GM18951 (cell line): Measurements from ENCODE around the gene TMEM181.
"Not testable (repeated sequence)": the region's sequence is repeated elsewhere in the genome, so short reads cannot be mapped to it uniquely, and the experiment has no call there.

Experiments used
- POLR2A ChIP-seq: IDR thresholded peaks from 4 replicates; pipeline ENCODE4 v1.6.1; 2011; ENCODE audit warnings: mild to moderate bottlenecking; ENCODE audit not compliant: insufficient read length, insufficient read depth; ENCODE audit errors: extremely low read depth
- in situ Hi-C: fragments of 300-500 bp; cut with MboI; formaldehyde crosslinking; loops from one replicate; pipeline ENCODE4 v1.12.0; 2022; ENCODE audit warnings: low sequenced_read_pairs, mixed read lengths, inconsistent platforms; ENCODE audit not compliant: unreplicated experiment

The TMEM181 gene

GRCh38 chr6:158524311-158524710 lies 35.6 kb upstream of the TMEM181 start:
- TF ChIP-seq POLR2A = no peak
- in situ Hi-C loops = no loop called here

- in situ Hi-C loops = not testable (repeated sequence)
These were observed 32.0 kb upstream of the TMEM181 start for GRCh38 chr6:158527858-158528257.

- TF ChIP-seq POLR2A = no peak
- in situ Hi-C loops = no loop called here
These were observed 31.1 kb upstream of the TMEM181 start for GRCh38 chr6:158528826-158529225.

GRCh38 chr6:158529629-158530028 lies 30.3 kb upstream of the TMEM181 start:
- in situ Hi-C loops = no loop called here
- TF ChIP-seq POLR2A = no peak

GRCh38 chr6:158531566-158531965 lies 28.3 kb upstream of the TMEM181 start:
- no peak for TF ChIP-seq POLR2A
- in situ Hi-C loops = no loop called here

- in situ Hi-C loops = no loop called here
- no peak for TF ChIP-seq POLR2A
These were observed 27.9 kb upstream of the TMEM181 start for GRCh38 chr6:158531970-158532369.

GRCh38 chr6:158536084-158536890 lies 23.6 kb upstream of the TMEM181 start:
- no peak for TF ChIP-seq POLR2A
- in situ Hi-C loops = no loop called here

GRCh38 chr6:158536891-158537798 lies 22.7 kb upstream of the TMEM181 start:
- in situ Hi-C loops = no loop called here
- TF ChIP-seq POLR2A = no peak

- in situ Hi-C loops = no loop called here
These were observed 21.1 kb upstream of the TMEM181 start for GRCh38 chr6:158538741-158539140.

GRCh38 chr6:158539413-158539812 lies 20.5 kb upstream of the TMEM181 start:
- in situ Hi-C loops = no loop called here
- TF ChIP-seq POLR2A = no peak

More at GRCh38 chr6:158538741-158539140, 21.1 kb upstream of the TMEM181 start:
- no peak for TF ChIP-seq POLR2A

GRCh38 chr6:158539881-158540280 lies 20.0 kb upstream of the TMEM181 start:
- no peak for TF ChIP-seq POLR2A
- in situ Hi-C loops = no loop called here

- in situ Hi-C loops = no loop called here
- no peak for TF ChIP-seq POLR2A
These were observed 16.2 kb upstream of the TMEM181 start for GRCh38 chr6:158543606-158544185.

GRCh38 chr6:158544428-158544827 lies 15.5 kb upstream of the TMEM181 start:
- no peak for TF ChIP-seq POLR2A
- in situ Hi-C loops = no loop called here
